Measurements from ENCODE around the gene AQR.

DNA sequence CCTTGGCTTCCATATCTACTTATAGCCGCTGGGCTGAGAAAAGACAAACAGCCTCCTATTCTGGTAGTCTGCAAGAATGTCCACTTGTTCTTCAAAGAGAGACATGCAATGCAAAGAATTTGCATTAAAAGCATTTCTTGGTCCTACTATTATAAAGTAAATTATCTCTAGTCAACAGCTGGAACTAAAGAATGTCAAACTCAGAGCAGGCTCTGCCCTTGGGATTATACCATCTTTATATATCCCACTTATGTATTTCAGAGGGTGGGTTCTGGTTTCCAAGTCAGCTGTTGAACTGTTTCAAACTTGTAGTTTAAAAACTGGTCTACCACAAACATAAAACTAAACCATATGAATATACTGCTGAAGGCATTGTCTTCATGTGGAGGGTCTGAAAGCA is 167.2 kb downstream of the AQR start:
- TF ChIP-seq, protein P1, sequence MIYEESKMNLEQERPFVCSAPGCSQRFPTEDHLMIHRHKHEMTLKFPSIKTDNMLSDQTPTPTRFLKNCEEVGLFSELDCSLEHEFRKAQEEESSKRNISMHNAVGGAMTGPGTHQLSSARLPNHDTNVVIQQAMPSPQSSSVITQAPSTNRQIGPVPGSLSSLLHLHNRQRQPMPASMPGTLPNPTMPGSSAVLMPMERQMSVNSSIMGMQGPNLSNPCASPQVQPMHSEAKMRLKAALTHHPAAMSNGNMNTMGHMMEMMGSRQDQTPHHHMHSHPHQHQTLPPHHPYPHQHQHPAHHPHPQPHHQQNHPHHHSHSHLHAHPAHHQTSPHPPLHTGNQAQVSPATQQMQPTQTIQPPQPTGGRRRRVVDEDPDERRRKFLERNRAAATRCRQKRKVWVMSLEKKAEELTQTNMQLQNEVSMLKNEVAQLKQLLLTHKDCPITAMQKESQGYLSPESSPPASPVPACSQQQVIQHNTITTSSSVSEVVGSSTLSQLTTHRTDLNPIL (CRISPR knock-in tag; IDR thresholded peaks at IDR 0.05; ENCODE audit: low read depth) = no peak
- TF ChIP-seq ARNTL (CRISPR knock-in tag; IDR thresholded peaks at IDR 0.05; ENCODE audit: borderline replicate concordance, low read depth) (no peak), ZNF565 (CRISPR knock-in tag; conservative IDR thresholded peaks at IDR 0.05; ENCODE audit: low read depth) (no peak), SNAI2 (CRISPR knock-in tag; IDR thresholded peaks at IDR 0.05) (no peak)
